ENCODE data around the gene HCN3.

DNA sequence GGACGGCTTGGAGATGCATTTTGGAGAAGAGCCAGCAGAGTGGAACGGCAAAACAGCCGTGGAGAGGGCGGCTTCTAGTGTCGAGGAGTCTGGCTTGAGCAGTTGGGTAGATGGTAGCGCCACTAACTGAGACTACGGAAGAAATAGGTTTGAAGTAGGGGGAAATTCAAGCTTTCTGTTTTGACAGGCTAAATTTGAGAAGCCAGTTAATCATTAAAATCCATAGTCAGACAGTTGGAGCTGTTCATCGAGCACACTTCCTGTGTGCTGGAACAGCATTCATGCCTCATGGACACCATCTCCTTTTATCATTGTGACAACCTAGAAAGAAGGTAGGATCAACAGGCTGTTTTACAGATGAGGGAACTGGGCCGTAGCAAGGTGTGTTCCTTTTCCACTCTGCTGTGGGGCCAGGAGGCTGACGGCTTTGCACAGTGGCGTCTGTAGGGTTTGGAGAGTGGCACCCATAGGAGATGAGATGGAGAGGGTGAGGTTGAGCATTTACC lies 27.3 kb downstream of the HCN3 start:
- TF ChIP-seq, protein P1, sequence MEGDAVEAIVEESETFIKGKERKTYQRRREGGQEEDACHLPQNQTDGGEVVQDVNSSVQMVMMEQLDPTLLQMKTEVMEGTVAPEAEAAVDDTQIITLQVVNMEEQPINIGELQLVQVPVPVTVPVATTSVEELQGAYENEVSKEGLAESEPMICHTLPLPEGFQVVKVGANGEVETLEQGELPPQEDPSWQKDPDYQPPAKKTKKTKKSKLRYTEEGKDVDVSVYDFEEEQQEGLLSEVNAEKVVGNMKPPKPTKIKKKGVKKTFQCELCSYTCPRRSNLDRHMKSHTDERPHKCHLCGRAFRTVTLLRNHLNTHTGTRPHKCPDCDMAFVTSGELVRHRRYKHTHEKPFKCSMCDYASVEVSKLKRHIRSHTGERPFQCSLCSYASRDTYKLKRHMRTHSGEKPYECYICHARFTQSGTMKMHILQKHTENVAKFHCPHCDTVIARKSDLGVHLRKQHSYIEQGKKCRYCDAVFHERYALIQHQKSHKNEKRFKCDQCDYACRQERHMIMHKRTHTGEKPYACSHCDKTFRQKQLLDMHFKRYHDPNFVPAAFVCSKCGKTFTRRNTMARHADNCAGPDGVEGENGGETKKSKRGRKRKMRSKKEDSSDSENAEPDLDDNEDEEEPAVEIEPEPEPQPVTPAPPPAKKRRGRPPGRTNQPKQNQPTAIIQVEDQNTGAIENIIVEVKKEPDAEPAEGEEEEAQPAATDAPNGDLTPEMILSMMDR (IDR thresholded peaks at IDR 0.05) = no peak
- no peak for TF ChIP-seq EZH2 (IDR thresholded peaks at IDR 0.05; ENCODE audit: borderline replicate concordance, insufficient read depth, low read depth, low read length, poor library complexity, severe bottlenecking)
